ENCODE results near the gene SETBP1. TPM values are rescaled to one million over a fixed set of nuclear protein-coding genes. Genes with fewer than 3 reads are reported as not detected.

SETBP1 gene
- total RNA-seq, 1 experiment from 2014 or later: 9.6 TPM

- TF ChIP-seq AFF4 (CRISPR knock-in tag; IDR thresholded peaks at IDR 0.05; ENCODE audit: borderline replicate concordance): no peak
These were observed 132.9 kb downstream of the SETBP1 start (continued) for GRCh38 chr18:44813586-44813985.

GRCh38 chr18:44815108-44815507 lies 134.4 kb downstream of the SETBP1 start:
- Mint-ChIP-seq H3K4me1 (peaks cover 51% of the 10 kb centered on the region), H3K4me3 (no peak overlapping the region), H3K9me3 (no peaks in the 10 kb centered on the region), H3K27ac (no peak overlapping the region), H3K27me3 (ENCODE audit: low read depth) (no peaks in the 10 kb centered on the region), H3K36me3 (no peaks in the 10 kb centered on the region)
- POLR2A ChIA-PET: no interaction called here
- DNase-seq (ENCODE audit: low spot score): no peak
- ATAC-seq: no peak
- no peak for TF ChIP-seq PRRX2 (CRISPR knock-in tag; IDR thresholded peaks at IDR 0.05)
- no peak for TF ChIP-seq ZNF263 (CRISPR knock-in tag; IDR thresholded peaks at IDR 0.05; ENCODE audit: low read depth)
- TF ChIP-seq ZNF396 (CRISPR knock-in tag; IDR thresholded peaks at IDR 0.05; ENCODE audit: borderline replicate concordance): no peak
- no peak for TF ChIP-seq NFYB (CRISPR knock-in tag; conservative IDR thresholded peaks at IDR 0.05; ENCODE audit: low read depth)
- no peak for TF ChIP-seq CREM (CRISPR knock-in tag; IDR thresholded peaks at IDR 0.05)
- TF ChIP-seq ERG (CRISPR knock-in tag; IDR thresholded peaks at IDR 0.05): no peak
- TF ChIP-seq ETV6 (CRISPR knock-in tag; IDR thresholded peaks at IDR 0.05): no peak
- TF ChIP-seq NFATC4 (CRISPR knock-in tag; IDR thresholded peaks at IDR 0.05): no peak
- TF ChIP-seq AR (CRISPR knock-in tag; IDR thresholded peaks at IDR 0.05): no peak
- TF ChIP-seq FOXJ3 (CRISPR knock-in tag; IDR thresholded peaks at IDR 0.05; ENCODE audit: borderline replicate concordance): no peak
- TF ChIP-seq MYBL2 (CRISPR knock-in tag; IDR thresholded peaks at IDR 0.05): no peak
- no peak for TF ChIP-seq ZNF671 (CRISPR knock-in tag; IDR thresholded peaks at IDR 0.05)
- TF ChIP-seq ZNF232 (CRISPR knock-in tag; IDR thresholded peaks at IDR 0.05): no peak
- no peak for TF ChIP-seq ZMAT4 (CRISPR knock-in tag; IDR thresholded peaks at IDR 0.05)
- no peak for TF ChIP-seq PREB (CRISPR knock-in tag; IDR thresholded peaks at IDR 0.05; ENCODE audit: borderline replicate concordance)
- CTCF ChIA-PET: no interaction called here
